Inflammatory macrophage treated with lipopolysaccharide for 4 hours (primary cell): ENCODE measurements around the gene FBN2.
A peak's percentile ranks its signal among the peaks of the same experiment; 100 is the strongest.

Experiments
- DNase-seq: peaks from one replicate; pipeline ENCODE4 v3.0.0-alpha.2; 2020

The FBN2 gene

DNA sequence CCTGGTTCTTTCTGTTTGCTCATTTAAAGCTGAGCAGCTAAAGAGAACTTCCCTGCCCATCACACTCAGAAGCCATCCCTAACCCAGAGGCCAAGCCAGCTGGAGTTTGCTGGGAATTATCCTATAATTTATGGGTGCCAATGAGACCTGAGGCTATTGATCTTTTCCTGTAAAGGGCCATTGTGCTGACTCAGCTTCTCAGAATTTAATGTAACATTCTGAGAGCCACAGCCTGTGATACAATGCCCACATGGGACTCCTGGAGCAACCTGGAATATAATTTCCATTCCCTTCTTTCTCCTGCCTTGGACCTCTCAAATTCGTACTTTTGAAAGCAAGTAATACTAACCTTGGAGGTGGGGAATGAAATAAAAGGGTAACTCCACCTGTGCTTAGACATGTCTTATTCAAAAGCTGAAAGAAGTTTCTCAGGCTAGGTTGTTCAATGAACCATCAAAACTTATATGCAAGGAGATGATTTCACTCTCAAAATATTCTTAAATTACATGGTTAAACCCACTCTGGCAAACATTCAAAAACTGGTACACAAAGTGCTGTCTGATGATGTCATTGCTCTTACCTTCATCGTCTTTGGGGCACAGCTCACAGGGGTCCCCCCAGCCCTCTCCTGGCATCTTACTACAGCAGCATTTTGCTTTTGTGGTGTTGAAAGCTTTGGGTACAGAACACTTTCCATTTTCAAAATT lies 247.7 kb downstream of the FBN2 start:
- no peak for DNase-seq

DNA sequence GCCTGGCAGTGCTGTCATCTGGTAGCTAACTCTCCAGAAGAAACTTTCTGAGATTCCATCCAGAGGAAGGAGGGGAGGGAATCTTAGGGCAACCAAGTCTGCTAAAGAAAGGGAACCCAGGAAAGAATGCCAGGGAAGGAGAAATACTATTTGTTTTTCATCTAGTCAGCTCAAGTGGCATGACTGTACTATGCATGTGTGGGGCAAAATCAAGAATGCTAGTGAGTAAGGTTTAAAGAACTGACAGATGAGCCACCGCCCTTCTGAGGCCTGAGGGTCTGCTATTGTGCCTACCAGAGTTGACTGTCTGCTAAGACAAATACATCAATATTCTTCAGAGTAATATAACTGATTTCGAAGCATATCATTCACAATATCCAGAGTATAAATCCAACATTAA lies 250.3 kb downstream of the FBN2 start:
- no peak for DNase-seq

DNA sequence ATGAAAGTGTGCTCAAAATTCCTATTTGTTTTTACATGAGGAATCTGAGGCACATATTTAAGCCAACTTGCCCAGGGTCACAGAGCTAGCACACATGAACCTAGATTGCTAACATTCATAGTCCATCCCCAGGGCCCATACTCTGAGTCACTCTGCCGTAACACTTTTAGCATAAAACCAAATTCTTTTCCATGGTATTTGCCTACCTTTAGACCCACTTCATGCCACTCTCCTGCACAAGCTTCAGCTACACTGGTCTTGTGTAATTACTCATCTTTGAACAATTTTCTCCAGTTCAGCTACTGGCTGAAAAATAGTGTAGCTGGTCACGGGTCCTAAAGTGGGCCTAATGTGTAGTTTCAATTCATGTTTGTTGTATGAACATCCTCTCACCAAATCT lies 253.8 kb downstream of the FBN2 start:
- DNase-seq: no peak

DNA sequence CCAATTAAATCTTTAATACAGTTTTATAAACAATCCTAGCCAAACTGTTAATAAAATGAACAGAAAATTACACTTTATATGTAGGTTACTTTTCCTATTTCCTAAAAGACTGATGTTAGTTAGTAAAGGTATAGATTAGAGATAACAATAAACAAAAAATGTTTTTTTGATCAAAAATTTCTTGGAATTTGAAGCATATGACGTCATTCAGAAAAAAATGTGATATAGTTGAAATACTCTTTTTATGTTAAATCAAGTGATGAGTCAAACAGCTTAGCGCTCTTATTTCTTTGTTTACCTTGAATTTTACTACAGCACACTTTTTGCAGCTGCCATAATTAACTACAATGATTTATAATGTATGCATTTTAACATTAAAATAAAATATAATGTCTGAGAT lies 258.7 kb downstream of the FBN2 start:
- DNase-seq: no peak

DNA sequence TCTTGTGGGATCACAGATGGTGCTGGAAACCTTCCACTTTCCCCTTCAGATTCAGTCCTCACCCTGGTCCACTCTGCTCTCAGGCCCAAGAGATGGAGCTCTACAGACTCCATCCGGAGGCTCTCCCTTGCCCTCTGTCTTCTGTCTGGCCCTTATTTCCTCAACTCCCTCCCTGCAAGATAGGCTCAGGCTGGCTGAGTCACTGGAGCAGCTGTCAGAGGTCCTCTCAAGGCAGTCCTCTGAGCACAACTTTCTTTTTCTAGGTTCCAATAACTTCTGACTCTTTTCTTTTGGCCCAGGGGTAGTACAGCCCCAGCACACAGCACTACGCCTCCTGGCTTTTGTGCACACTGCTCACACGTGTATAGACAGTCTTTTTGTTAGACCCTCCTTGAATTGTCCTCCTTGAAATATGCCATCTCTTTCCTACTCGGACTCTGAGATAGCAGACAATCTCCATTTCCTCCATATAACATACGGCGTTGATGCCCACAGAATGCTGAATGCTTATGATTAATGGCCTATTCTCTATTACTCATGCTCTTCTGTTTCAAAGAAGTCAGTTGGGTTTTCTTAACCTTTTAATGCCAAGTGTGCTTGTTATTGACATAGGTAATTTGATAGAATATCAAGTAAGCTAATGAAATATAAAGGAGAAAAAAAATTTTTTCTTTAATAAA lies 261.4 kb downstream of the FBN2 start:
- DNase-seq: no peak

DNA sequence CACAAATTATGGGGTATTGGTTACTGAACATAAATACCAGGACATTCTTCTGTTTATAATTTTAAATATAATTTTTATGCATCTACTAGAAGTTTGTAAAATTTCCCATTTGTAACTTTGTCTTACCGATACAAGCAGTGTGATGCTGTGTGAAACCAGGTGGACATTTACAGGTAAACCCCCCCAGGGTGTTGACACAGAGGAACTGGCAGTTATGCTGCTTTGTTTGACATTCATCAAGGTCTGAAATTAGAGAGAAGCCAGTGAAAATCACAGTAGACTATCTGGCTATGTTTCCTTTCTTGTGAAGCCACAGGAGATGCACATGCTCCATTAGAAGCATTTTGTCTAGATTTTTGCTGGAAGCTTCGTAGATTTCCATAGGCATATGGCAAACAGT lies 263.6 kb downstream of the FBN2 start:
- no peak for DNase-seq

DNA sequence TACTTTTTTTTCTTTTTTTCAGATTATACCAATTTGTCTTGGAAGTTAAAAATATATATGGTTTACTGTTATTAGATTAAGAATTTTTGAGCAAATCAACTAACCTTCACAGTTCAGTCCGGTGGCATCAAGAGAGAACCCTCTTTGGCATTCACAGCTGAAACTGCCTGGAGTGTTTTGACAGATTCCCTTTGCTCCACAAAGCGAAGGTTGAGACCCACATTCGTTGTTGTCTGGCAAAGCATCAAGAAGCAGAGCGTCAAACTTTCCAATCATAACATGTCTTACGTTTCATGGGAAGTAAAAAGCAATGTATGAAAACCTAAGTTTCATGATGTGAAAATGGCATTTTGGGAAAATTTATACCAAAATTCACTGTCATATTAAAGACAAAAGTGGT lies 264.3 kb downstream of the FBN2 start:
- DNase-seq: no peak

DNA sequence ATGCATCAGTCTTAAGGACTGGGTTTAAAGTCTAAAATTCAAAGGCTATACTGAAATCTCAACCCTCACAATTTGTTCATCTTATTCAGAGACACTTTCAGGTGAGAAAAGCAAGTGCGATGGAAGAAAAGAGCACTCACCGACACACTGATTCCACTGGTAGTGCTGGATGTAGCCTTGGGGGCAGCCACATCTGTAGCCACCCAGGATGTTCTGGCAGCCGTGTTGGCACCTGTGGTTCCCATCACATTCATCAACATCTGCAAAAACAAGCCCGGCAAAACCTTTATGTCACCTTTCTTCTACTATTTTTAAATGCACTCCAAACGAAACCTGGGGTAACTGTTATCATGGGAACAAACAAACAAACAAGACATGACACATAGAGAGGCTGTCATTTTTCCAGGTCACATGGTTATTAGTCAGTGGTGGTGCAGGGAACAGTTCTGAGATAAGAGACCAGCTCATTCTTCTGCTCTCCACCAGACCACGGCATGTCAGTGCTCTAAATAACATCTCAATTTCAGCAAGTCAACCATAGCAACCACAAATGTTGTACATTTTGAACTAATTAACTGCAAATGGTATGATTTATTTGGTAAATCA lies 266.1 kb downstream of the FBN2 start:
- peak; percentile 19 for DNase-seq

DNA sequence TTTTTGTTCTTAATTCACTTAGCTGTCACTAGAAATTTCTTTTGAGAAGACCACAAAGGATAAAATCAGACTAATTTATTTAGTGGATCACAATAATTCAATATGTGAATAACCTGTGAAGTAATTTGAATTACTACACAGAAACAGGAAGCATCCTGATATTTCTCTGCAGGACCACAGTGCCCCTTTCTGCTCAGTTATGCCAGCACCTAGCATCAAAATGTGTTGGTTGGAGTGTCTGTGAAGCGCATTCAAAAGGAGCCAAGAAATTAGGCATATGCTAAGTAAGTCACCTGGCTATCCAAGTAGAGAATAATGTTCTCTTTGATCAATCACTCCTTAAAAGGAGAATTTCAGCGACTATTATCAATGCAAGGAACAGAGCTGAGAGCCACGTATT lies 267.0 kb downstream of the FBN2 start:
- DNase-seq: no peak

DNA sequence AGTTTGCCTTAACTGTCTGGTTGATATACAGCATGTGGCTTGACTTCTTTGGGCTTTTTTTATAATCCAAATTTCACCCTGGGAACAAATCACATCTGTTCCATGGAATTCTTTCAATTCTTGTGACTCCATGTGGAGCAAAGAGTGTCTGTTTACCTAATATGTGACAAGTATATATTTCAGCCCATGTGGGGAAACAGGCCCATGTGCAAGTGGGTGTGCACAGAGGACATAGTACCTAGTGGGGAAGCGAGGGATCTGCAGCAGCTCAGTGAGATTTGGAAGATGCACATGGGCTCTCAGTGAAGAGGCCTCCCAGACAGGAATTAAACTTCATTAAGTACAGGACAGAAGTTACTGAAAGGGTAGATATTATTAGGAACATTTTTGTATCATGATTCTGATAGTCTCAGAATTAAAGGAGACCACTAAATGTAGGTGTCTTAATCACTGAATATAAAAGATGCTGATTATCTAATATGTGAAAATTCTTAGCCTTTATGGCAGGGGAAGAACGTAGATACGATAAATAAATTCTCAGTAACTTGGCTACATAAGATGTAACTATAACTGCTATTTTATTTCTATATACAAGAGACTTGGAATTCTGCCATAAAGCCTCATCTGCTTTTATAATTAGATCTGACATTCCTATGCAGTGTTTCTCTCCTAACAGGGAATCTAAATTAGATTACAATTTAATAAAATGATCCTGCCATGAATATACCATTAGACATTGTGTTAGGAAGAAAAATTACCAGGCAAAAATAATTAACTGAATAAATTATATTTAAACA lies 273.3 kb downstream of the FBN2 start:
- no peak for DNase-seq

DNA sequence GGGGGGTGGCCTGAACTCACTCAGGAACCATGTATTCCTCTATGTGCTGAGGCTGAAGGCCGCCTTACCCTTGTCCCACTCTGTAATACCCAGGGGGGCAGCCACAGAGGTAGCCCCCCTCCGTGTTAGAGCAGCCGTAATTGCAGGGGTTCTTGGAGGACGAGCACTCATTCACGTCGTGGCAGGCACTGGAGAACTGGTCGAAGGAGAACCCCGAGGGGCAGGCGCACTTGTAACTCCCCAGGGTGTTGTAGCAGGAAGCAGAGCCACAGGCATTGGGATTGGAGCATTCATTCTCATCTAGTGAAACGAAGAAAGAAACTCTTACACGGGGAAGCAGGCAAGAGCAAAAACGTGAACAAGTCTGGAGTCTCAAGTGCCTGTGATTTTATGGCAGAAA lies 274.7 kb downstream of the FBN2 start:
- no peak for DNase-seq

DNA sequence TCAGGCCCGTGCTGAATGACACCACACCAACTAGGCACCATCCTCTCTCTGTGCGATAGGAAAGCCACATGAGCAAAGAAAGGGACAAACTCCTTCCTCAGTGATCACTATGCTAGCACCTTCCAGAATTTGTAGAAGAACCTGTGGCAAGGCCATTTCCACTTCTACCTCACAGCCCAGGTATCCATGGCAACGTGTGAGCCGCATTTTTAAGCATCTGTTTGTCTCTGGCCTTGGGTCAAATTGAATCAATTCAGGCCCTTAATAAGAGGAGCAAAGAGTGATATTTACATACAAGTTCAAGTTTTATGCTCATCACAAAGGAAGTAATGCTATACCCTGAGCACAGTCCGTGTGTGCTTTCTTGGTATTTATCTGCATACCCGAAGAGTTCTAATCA lies 275.1 kb downstream of the FBN2 start:
- DNase-seq: no peak

DNA sequence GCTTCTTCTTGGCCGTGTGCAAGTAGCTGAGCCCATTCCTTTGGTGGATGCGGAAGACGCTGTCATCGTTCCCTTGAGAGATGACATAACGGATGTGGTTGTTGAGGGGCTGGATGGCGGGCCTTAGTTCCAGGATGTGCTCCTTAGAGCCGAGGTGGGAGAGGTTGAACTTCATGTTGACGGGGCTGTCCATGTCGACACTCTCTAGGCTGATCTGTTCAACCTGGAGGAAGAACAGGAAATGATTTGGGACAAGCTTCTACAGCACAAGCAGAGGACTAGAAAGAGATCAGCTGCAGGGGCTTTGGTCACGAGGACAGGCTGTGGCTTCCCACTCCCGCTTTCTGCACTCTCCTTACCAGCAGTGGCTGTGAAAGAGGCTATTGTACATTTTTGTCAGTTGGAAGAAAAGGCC lies 278.4 kb downstream of the FBN2 start:
- no peak for DNase-seq

DNA sequence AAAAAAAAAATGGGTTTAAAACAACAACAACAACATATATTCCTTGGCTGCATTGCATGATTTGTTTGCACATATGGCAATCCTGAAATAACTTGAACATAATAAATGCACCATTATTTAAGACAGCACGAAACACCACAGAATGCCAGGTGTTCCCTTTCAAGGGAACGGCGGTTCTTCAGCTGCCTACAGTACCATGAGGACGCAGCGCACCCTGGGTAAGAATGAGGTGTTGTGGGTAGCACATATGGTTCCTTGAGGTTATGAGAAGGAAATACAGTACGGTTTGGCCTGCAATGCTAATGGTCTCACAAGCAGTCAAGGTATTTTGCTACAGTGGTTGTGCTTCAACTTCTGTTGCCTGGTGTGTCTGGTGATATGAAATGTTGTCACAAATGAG lies 279.7 kb downstream of the FBN2 start:
- DNase-seq: no peak

DNA sequence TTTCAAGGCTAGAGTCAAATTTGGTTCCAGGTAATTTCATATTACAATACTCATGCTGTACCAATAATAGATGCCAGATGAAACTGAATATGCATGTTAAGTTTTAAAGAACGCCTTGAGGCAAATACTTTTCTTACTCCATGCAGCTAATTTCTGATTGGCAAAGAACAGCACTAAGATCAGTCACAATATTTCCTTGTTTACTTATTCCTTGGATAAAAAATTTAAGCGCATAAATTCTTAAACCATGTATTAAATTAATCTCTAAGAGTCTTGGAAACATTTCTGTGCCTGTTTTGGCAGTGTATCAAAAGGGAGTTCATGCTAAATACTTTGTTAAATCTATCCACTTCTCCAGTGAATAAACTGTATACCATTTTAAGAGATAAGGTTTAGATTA lies 281.0 kb downstream of the FBN2 start:
- no peak for DNase-seq

DNA sequence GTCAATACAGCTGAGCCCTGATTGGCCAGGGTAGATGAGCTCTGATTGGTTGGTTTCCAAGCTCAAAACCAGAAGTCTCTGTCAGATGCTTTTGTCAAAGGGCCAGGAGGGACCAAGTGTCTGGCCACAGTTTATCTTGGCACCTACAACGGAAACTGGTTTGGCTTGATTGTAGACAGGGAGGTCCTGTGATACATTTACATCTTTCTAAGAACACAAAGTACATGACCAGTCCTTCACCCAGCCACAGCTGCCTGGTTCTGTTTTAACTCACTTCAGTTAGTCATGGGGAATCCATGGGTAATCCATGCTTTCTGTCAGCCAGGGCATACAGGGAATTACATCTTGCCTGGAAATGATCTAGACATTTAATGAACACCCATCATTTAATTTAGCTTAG lies 283.3 kb downstream of the FBN2 start:
- no peak for DNase-seq

DNA sequence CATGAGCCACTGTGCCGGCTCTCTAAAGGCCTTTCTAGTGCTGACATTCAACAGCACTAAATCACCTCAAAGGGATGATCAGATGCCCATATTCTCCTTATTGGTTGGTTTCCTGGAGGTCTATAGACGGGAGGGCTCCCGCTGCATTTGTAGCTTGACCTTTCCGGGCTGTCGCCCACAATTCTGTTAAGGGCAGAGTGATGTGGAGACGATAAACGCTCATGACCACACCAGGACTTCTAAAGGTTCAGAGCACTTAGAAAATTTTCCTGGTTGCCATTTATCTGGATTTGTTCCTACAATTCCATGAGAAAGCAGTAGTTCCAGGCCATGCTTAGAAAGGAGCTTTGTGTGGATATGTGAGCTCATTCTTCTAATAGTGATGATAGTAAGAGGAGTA lies 284.2 kb downstream of the FBN2 start:
- DNase-seq: no peak

DNA sequence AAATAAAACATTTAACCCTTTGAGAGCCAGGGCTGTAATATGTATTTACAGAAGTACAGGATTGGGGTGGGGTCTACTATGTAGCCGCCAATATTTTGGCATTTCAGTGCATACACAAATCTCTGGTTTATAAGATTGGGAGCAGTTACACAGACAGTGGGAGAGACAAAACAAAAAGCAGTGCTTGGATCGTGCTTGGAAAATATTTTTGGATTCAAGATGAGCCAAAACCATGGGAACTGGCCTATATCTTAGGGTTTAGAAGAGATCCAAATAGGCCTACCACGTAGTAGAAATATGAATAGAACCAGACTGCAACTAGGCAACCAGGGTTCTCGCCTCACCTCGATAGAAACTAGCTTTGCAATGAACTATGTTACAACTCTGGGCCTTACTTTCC lies 284.9 kb downstream of the FBN2 start:
- no peak for DNase-seq

DNA sequence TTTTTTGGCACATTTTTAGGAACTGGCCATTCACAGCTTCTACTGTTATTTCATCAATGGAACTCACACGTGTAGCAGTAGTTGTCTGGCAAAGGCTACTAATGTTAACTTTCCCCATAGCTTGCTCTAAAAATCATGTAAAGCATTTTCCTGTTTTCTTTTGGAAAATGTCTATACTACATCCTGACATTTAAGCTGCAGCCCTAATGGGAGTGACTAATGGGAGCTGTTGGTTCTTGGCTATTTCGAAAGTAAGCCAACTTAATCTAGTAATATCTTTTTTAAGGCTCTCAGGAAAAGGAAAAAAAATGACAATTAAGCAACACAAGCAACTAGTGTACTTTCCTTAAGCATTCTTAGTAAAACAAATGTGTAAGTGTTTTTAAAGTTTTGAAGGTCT lies 285.3 kb downstream of the FBN2 start:
- no peak for DNase-seq

DNA sequence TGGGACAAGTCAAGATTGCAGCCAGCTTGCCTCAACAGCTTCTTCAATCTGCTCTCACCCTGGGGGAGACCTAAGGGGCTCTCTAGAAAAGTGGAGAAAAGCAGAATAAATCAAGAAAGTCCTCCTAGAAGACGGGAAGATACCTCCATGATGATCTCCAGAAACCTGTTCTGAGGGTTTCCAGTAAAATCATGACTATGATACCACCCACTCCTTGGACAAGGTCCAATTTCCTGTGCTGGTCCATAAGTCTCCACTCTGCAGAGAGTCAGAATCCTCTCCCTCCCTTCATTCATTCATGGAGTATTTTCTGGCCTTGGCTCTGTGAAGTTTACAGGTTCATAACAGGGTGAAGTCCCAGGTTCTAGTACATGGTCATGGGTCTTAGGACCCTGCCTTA lies 285.8 kb downstream of the FBN2 start:
- DNase-seq: no peak

DNA sequence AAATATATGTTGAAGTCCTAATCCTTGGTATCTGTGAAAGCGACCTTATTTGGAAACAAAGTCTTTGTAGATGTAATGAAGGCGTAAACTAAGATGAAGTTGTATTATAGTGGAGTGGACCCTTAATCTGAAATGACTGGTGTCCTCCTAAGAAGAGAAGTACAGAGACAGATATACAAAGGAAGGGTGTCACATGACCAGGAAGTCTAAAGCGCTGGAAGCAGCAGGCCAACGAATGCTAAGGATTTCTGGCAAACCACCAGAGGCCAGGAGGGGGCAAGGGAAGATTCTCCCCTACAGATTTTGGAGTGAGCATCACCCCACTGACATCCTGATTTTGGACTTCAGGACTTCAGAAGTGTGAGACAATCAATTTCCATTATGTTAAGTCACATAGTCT lies 292.1 kb downstream of the FBN2 start:
- DNase-seq: no peak

DNA sequence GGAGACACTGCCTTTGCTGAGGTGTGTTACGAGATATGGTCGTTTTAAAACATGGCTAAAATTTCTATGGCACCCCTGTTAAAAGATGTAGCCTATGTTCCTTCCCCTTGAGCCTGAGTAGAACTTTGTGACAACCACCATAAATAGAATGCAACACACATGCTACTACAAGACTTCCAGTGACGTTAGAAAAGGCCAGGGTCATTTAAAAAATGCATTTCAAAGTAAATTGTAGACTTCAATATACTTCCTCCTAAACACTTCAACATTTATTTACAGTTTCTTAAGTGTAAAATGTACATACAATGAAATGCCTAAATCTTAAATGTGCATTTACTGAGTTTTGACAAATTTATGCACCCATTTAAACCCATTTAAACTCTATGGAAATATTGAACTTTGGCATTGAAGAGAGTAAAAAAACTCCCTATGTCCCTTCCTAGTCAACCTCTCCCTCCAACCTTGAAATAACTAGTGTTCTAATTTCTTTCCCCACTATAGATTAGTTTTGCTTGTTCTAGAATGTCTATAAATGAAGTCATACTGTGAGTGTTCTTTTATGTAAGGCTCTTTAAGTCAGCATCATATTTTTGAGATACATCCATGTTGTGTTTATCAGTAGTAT lies 294.0 kb downstream of the FBN2 start:
- no peak for DNase-seq

DNA sequence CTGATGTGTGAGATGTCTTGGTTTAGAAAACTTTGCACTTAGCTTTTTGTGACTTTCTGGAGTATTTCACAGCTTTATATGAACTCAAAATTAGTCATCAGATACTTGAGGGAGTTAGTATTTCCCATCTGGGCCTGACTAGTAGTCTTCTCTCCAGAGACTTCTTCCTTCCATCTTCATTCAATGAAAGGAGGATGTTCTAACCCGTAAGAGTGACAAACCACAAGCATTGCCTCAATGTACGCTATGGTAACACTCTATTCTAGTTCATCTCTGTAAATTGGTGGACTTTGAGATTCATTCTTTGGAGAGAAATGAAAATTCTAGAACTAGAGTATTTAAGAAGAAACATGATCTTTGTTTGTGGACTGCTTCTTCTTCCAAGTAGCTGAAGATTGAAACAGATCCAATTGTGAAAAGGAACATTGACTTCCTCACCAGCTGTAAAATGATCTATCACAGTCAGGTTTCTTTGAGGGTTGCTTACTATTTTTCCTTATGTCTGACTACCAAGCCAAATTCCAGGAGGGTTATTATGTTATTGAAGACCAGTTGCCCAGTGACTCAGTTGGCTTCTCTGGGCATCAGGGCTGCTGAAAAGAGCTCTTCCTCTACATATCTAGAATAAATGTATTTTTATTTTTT lies 296.9 kb downstream of the FBN2 start:
- no peak for DNase-seq
